SK-N-MC (cell line): ENCODE measurements around the gene SPEM3.

Source experiments
- EZH2 ChIP-seq: fragments of 200-600 bp; sonication (generic); IDR thresholded peaks from one replicate; pipeline ENCODE4 v1.6.1; 2017; ENCODE audit warnings: antibody characterized with exemption
- FOXP2 ChIP-seq: optimal IDR thresholded peaks from 2 replicates; pipeline ENCODE3; 2011; ENCODE audit warnings: mild to moderate bottlenecking, moderate library complexity; ENCODE audit not compliant: insufficient read depth; ENCODE audit errors: extremely low read length, control extremely low read depth
- POLR2AphosphoS5 ChIP-seq: IDR thresholded peaks from 2 replicates; pipeline ENCODE4 v1.6.1; 2012; ENCODE audit warnings: mild to moderate bottlenecking, low read depth, low read length, borderline replicate concordance

- no peak for TF ChIP-seq EZH2
- no peak for TF ChIP-seq FOXP2
- no peak for TF ChIP-seq POLR2AphosphoS5
Measured at GRCh38 chr17:7388856-7389255, 39.8 kb upstream of the SPEM3 start.
